Measurements from ENCODE around the gene ALX4. TPM values are rescaled to one million over a fixed set of nuclear protein-coding genes. Genes with fewer than 3 reads are reported as not detected.

Gene ALX4
- total and polyA plus RNA-seq, 2 donors (not counting 3 experiments of a cell fraction or from before 2014, with no cell fraction given): not detected

DNA sequence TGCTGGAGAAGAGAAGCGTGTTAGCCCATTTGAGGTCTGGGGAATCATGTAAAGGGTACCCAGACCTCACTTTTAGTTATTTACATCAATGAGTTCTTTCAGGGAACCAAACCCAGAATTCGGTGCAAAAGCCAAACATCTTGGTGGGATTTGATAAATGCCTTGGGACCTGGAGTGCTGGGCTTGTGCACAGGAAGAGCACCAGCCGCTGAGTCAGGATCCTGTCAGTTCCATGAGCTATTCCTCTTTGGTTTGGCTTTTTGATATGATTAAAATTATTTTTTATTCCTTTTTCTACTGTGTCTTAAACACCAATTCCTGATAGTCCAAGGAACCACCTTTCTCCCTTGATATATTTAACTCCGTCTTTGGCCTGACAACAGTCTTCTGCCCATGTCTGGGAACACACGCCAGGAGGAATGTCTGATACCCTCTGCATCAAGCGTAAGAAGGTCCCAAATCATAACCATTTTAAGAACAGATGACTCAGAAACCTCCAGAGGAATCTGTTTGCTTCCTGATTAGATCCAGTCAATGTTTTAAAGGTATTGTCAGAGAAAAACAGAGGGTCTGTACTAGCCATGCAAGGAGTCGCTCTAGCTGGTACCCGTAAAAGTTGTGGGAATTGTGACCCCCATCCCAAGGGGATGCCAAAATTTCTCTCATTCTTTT lies 65.2 kb downstream of the ALX4 start:
- dilution Hi-C loops (cut with MboI; ENCODE audit: extremely low pct_ligation_motif_present, low sequenced_read_pairs) (no loop called here), intact Hi-C loops (cut with micrococcal nuclease) (no loop called here)
- FAIRE-seq (peak; percentile 78), DNase-seq (ENCODE audit: low read depth, low spot score) (peak; percentile 28)
- H3K36me3 ChIP-seq (ENCODE audit: control insufficient read depth in 2 of 2, extremely low read depth in 1 of 2, insufficient read depth in 2 of 2, low read length in 2 of 2): no peaks in the 10 kb centered on the region
- H3K4me2 ChIP-seq (ENCODE audit: insufficient read depth, low read length): peak overlapping the region; percentile 46
- no TSS peak for BruUV-seq (replicated peaks)
- no peak overlapping the region for H3K4me3 ChIP-seq (replicated peaks in 1 of 3; ENCODE audit: insufficient read depth in 1 of 3, low read depth in 1 of 3, low read length in 3 of 3)
- ChIA-PET CTCF (interaction anchor here (1.1 to 2.9 kb wide), 5 partner anchors 10 to 150 kb away, joined by 3 to 13 read pairs (median 9); partner anchors contain the start of gene EXT2), POLR2A (no interaction called here)
- H3K27me3 ChIP-seq (ENCODE audit: control insufficient read depth in 2 of 2, insufficient read depth in 2 of 2, low read length in 2 of 2): no peaks in the 10 kb centered on the region
- TF ChIP-seq, protein P1, sequence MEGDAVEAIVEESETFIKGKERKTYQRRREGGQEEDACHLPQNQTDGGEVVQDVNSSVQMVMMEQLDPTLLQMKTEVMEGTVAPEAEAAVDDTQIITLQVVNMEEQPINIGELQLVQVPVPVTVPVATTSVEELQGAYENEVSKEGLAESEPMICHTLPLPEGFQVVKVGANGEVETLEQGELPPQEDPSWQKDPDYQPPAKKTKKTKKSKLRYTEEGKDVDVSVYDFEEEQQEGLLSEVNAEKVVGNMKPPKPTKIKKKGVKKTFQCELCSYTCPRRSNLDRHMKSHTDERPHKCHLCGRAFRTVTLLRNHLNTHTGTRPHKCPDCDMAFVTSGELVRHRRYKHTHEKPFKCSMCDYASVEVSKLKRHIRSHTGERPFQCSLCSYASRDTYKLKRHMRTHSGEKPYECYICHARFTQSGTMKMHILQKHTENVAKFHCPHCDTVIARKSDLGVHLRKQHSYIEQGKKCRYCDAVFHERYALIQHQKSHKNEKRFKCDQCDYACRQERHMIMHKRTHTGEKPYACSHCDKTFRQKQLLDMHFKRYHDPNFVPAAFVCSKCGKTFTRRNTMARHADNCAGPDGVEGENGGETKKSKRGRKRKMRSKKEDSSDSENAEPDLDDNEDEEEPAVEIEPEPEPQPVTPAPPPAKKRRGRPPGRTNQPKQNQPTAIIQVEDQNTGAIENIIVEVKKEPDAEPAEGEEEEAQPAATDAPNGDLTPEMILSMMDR (IDR thresholded peaks at IDR 0.05; ENCODE audit: extremely low read depth in 1 of 2, insufficient read depth in 1 of 2, low read depth in 1 of 2, low read length in 2 of 2): no peak
- peak; percentile 54 for TF ChIP-seq FOS (IDR thresholded peaks at IDR 0.05; ENCODE audit: borderline replicate concordance, insufficient read depth, low read length)
- H3K79me2 ChIP-seq (ENCODE audit: control insufficient read depth, insufficient read depth, low read length): no peaks in the 10 kb centered on the region
- no peak overlapping the region for H3K9ac ChIP-seq (replicated peaks; ENCODE audit: extremely low read depth, insufficient read depth, low read length)
- peak overlapping the region; percentile 30 for H3K27ac ChIP-seq (ENCODE audit: insufficient read depth, low read depth, low read length)
- peak overlapping the region; percentile 58 for H2AFZ ChIP-seq (ENCODE audit: low read depth, low read length)
- H3K9me3 ChIP-seq (replicated peaks; ENCODE audit: control insufficient read depth, insufficient read depth, low read length): no peaks in the 10 kb centered on the region
- H3K4me1 ChIP-seq (ENCODE audit: control insufficient read depth, extremely low read depth, insufficient read depth, low read length): peaks cover 22% of the 10 kb centered on the region
- no peaks in the 10 kb centered on the region for H3K9me1 ChIP-seq (replicated peaks; ENCODE audit: control insufficient read depth, extremely low read depth, insufficient read depth, low read length)
- H4K20me1 ChIP-seq (replicated peaks; ENCODE audit: control insufficient read depth, extremely low read depth, insufficient read depth, low read length): no peaks in the 10 kb centered on the region

GRCh38 chr11:44243595-44244343 lies 66.2 kb downstream of the ALX4 start:
- no peaks in the 10 kb centered on the region for H3K79me2 ChIP-seq (ENCODE audit: control insufficient read depth, insufficient read depth, low read length)
- no peaks in the 10 kb centered on the region for H3K9me1 ChIP-seq (replicated peaks; ENCODE audit: control insufficient read depth, extremely low read depth, insufficient read depth, low read length)
- H3K4me3 ChIP-seq (replicated peaks in 1 of 3; ENCODE audit: insufficient read depth in 1 of 3, low read depth in 1 of 3, low read length in 3 of 3): no peak overlapping the region
- TF ChIP-seq POLR2A (IDR thresholded peaks at IDR 0.05; ENCODE audit: low read depth, low read length) (no peak), FOS (IDR thresholded peaks at IDR 0.05; ENCODE audit: borderline replicate concordance, insufficient read depth, low read length) (no peak), MYC (IDR thresholded peaks at IDR 0.05; ENCODE audit: low read depth, low read length) (no peak), POLR2AphosphoS5 (IDR thresholded peaks at IDR 0.05; ENCODE audit: insufficient read depth, low read depth, low read length) (no peak), EZH2 (IDR thresholded peaks at IDR 0.05; ENCODE audit: borderline replicate concordance, low read depth, low read length, severe bottlenecking) (no peak), JUN (IDR thresholded peaks at IDR 0.05; ENCODE audit: borderline replicate concordance, insufficient read depth, insufficient read length, low read depth) (no peak), GATA2 (IDR thresholded peaks at IDR 0.05; ENCODE audit: insufficient read depth, insufficient read length, low read depth, low read length) (no peak)
- TF ChIP-seq, protein P2, sequence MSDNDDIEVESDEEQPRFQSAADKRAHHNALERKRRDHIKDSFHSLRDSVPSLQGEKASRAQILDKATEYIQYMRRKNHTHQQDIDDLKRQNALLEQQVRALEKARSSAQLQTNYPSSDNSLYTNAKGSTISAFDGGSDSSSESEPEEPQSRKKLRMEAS (IDR thresholded peaks at IDR 0.05; ENCODE audit: insufficient read depth, insufficient read length): no peak
- TF ChIP-seq, protein P1 (IDR thresholded peaks at IDR 0.05; ENCODE audit: extremely low read depth in 1 of 2, insufficient read depth in 1 of 2, low read depth in 1 of 2, low read length in 2 of 2): no peak
- no peak overlapping the region for H3K9ac ChIP-seq (replicated peaks; ENCODE audit: extremely low read depth, insufficient read depth, low read length)
- FAIRE-seq: no peak
- DNase-seq (ENCODE audit: low read depth, low spot score): peak; percentile 7
- H3K27me3 ChIP-seq (ENCODE audit: control insufficient read depth in 2 of 2, insufficient read depth in 2 of 2, low read length in 2 of 2): no peaks in the 10 kb centered on the region
- ChIA-PET CTCF (interaction anchor here (0.9 to 2.9 kb wide), 8 partner anchors 9 to 149 kb away, joined by 3 to 13 read pairs (median 4); partner anchors contain the start of gene EXT2), POLR2A (interaction anchor here (0.7 kb wide), 1 partner anchor 10 kb away, joined by 7 read pairs; no protein-coding TSS in a partner anchor)
- H3K27ac ChIP-seq (ENCODE audit: insufficient read depth, low read depth, low read length): peak overlapping the region; percentile 9
- no peaks in the 10 kb centered on the region for H3K9me3 ChIP-seq (replicated peaks; ENCODE audit: control insufficient read depth, insufficient read depth, low read length)
- intact Hi-C loops (cut with micrococcal nuclease): no loop called here
- no peaks in the 10 kb centered on the region for H4K20me1 ChIP-seq (replicated peaks; ENCODE audit: control insufficient read depth, extremely low read depth, insufficient read depth, low read length)
- dilution Hi-C loops (cut with MboI; ENCODE audit: extremely low pct_ligation_motif_present, low sequenced_read_pairs): no loop called here
- BruUV-seq (replicated peaks): no TSS peak
- no peak overlapping the region for H3K4me2 ChIP-seq (ENCODE audit: insufficient read depth, low read length)
- peaks cover 22% of the 10 kb centered on the region for H3K4me1 ChIP-seq (ENCODE audit: control insufficient read depth, extremely low read depth, insufficient read depth, low read length)
- no peaks in the 10 kb centered on the region for H3K36me3 ChIP-seq (ENCODE audit: control insufficient read depth in 2 of 2, extremely low read depth in 1 of 2, insufficient read depth in 2 of 2, low read length in 2 of 2)
- no peak overlapping the region for H2AFZ ChIP-seq (ENCODE audit: low read depth, low read length)

All from endothelial cell of umbilical vein (primary cell).